GM06990 (cell line): Measurements from ENCODE around the gene CCDC181.
"Not testable (repeated sequence)": the region's sequence is repeated elsewhere in the genome, so short reads cannot be mapped to it uniquely, and the experiment has no call there.

Experiments used
- DNase-seq: peaks from one replicate; pipeline ENCODE4 v3.0.0-alpha.2; 2011; ENCODE audit not compliant: insufficient read length; ENCODE audit errors: extremely low read depth
- H3K27me3 ChIP-seq: replicated peaks from 2 replicates; pipeline ENCODE4 v1.6.0; 2011; ENCODE audit warnings: low read length; ENCODE audit not compliant: control insufficient read depth, insufficient read depth
- H3K36me3 ChIP-seq: 2 replicates; pipeline ENCODE4 v1.5.1; 2011; ENCODE audit warnings: low read length; ENCODE audit not compliant: control insufficient read depth, insufficient read depth
- H3K4me3 ChIP-seq: replicated peaks from 2 replicates; pipeline ENCODE4 v1.5.1; 2011; ENCODE audit warnings: low read depth, mild to moderate bottlenecking, control low read depth, low read length
- CTCF ChIP-seq: IDR thresholded peaks from 2 replicates; pipeline ENCODE4 v1.5.1; 2011; ENCODE audit warnings: low read length, control low read depth, mild to moderate bottlenecking, inconsistent platforms; ENCODE audit not compliant: insufficient read depth, poor library complexity, severe bottlenecking

The CCDC181 gene

GRCh38 chr1:169443923-169444322, 16.6 kb upstream of the CCDC181 start:
- no peaks in the 10 kb centered on the region for H3K27me3 ChIP-seq
- no peak for DNase-seq
- no peak overlapping the region for H3K4me3 ChIP-seq
- TF ChIP-seq CTCF = no peak
- no peaks in the 10 kb centered on the region for H3K36me3 ChIP-seq

- no peak for TF ChIP-seq CTCF
- Histone ChIP-seq H3K4me3 (no peak overlapping the region), H3K27me3 (peaks cover 2% of the 10 kb centered on the region; the same call in 1 of the 2 replicates), H3K36me3 (no peaks in the 10 kb centered on the region)
- no peak for DNase-seq
Observed at GRCh38 chr1:169426174-169426705, 1.0 kb downstream of the CCDC181 start.

- no peaks in the 10 kb centered on the region for H3K27me3 ChIP-seq
- H3K4me3 ChIP-seq = no peak overlapping the region
- no peak for TF ChIP-seq CTCF
- no peak for DNase-seq
- H3K36me3 ChIP-seq = no peaks in the 10 kb centered on the region
Observed at GRCh38 chr1:169421309-169421708, 6.0 kb downstream of the CCDC181 start.

- no peaks in the 10 kb centered on the region for H3K36me3 ChIP-seq
- no peaks in the 10 kb centered on the region for H3K27me3 ChIP-seq
- TF ChIP-seq CTCF = no peak
- DNase-seq = no peak
- H3K4me3 ChIP-seq = no peak overlapping the region
Observed at GRCh38 chr1:169414952-169415351, 12.3 kb downstream of the CCDC181 start.

- not testable (repeated sequence) for H3K36me3 ChIP-seq, DNase-seq, H3K27me3 ChIP-seq, H3K4me3 ChIP-seq
Observed at GRCh38 chr1:169408340-169408739, 18.9 kb downstream of the CCDC181 start.

GRCh38 chr1:169402578-169402977, 24.7 kb downstream of the CCDC181 start:
- DNase-seq, H3K36me3 ChIP-seq, H3K27me3 ChIP-seq, H3K4me3 ChIP-seq: not testable (repeated sequence)

- DNase-seq = no peak
- H3K36me3 ChIP-seq = peaks cover 3% of the 10 kb centered on the region
- no peaks in the 10 kb centered on the region for H3K27me3 ChIP-seq
- no peak for TF ChIP-seq CTCF
- no peak overlapping the region for H3K4me3 ChIP-seq
Observed at GRCh38 chr1:169395955-169396354, 31.3 kb downstream of the CCDC181 start.
